PC-3 (cell line): ENCODE data around the gene TAS2R46.
A peak's percentile ranks its signal among the peaks of the same experiment; 100 is the strongest.

ENCODE experiments used
- EZH2phosphoT487 ChIP-seq: fragments of 300-600 bp; sonication (generic); IDR thresholded peaks from 2 replicates; pipeline ENCODE4 v1.6.1; 2018; ENCODE audit warnings: mild to moderate bottlenecking, antibody characterized with exemption, low read length, borderline replicate concordance
- TF ChIP-seq, protein P1 (sequence below): fragments of 300-600 bp; sonication (generic); conservative IDR thresholded peaks from 2 replicates; pipeline ENCODE4 v1.5.1; 2017; ENCODE audit warnings: antibody characterized with exemption, low read depth, mild to moderate bottlenecking, low read length

DNA sequence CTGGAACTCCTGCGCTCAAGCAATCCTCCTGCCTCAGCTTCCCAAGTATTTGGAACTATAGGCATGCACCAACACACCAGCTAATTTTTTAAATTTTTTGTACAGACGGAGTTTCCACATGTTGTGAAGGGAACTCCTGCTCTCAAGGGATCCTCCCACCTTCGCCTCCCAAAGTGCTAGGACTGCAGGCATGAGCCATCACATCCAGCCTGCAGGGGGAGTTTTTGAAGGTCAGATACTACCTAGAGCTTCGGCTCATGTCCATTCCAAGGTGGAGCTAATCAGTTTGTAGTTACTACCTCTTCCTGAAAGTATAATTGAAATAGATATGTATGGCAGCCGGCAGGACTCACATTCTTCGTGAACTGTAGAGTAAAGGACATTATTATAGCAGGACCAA is 36.0 kb downstream of the TAS2R46 start:
- TF ChIP-seq, protein P1, sequence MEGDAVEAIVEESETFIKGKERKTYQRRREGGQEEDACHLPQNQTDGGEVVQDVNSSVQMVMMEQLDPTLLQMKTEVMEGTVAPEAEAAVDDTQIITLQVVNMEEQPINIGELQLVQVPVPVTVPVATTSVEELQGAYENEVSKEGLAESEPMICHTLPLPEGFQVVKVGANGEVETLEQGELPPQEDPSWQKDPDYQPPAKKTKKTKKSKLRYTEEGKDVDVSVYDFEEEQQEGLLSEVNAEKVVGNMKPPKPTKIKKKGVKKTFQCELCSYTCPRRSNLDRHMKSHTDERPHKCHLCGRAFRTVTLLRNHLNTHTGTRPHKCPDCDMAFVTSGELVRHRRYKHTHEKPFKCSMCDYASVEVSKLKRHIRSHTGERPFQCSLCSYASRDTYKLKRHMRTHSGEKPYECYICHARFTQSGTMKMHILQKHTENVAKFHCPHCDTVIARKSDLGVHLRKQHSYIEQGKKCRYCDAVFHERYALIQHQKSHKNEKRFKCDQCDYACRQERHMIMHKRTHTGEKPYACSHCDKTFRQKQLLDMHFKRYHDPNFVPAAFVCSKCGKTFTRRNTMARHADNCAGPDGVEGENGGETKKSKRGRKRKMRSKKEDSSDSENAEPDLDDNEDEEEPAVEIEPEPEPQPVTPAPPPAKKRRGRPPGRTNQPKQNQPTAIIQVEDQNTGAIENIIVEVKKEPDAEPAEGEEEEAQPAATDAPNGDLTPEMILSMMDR: peak; percentile 46; the same call in 1 of the 2 replicates
- no peak for TF ChIP-seq EZH2phosphoT487
